ENCODE results near the gene UIMC1.

The UIMC1 gene

DNA sequence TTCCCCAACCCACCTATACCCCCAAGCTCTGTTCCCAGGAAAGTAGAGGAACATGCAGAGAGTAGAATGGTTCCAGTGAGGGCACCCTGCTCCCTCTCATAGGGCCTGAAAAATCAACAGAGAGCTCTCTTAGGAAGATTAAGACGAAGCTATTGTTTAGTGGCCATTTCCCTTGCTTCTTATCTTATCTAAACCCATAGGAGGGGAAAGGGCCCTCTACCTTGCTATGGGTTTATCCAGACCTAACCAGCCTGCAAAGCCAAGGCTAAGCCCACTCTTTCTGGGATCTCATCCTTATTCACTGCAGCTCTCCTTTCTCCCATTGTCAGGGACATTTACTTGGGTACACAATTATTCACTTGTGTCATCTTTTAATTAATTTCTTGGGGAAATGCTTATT lies 68.1 kb downstream of the UIMC1 start:
- H3K36me3 ChIP-seq (ENCODE audit: insufficient read depth, low read length) = peaks cover 6% of the 10 kb centered on the region; the same call in 1 of the 2 replicates
- H3K9me3 ChIP-seq (ENCODE audit: insufficient read depth, low read depth, low read length) = no peaks in the 10 kb centered on the region
- no peak for TF ChIP-seq EZH2phosphoT487 (IDR thresholded peaks at IDR 0.05; ENCODE audit: borderline replicate concordance)
- TF ChIP-seq, protein P1, sequence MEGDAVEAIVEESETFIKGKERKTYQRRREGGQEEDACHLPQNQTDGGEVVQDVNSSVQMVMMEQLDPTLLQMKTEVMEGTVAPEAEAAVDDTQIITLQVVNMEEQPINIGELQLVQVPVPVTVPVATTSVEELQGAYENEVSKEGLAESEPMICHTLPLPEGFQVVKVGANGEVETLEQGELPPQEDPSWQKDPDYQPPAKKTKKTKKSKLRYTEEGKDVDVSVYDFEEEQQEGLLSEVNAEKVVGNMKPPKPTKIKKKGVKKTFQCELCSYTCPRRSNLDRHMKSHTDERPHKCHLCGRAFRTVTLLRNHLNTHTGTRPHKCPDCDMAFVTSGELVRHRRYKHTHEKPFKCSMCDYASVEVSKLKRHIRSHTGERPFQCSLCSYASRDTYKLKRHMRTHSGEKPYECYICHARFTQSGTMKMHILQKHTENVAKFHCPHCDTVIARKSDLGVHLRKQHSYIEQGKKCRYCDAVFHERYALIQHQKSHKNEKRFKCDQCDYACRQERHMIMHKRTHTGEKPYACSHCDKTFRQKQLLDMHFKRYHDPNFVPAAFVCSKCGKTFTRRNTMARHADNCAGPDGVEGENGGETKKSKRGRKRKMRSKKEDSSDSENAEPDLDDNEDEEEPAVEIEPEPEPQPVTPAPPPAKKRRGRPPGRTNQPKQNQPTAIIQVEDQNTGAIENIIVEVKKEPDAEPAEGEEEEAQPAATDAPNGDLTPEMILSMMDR (conservative IDR thresholded peaks at IDR 0.05; ENCODE audit: low read length) = no peak

DNA sequence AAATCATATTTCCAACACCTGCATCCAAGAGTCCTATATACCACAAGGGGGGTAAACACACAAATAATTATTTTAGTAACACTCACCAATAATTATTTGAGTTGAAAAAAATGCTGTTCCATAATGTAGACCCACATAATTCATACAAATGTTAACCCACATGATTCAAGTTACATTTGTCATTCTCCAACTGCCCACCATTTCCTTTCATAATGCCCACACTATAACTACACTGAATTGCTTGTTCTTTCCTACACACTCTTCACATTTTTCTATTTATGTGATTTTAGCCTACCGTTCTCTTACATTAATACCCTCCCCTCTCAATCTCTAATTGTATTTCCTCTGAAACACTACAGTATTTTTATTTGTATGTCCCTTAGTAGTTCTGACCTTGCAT lies 71.6 kb downstream of the UIMC1 start:
- H3K9me3 ChIP-seq (ENCODE audit: insufficient read depth, low read depth, low read length) = no peaks in the 10 kb centered on the region
- H3K4me1 ChIP-seq (ENCODE audit: insufficient read depth, low read length, poor library complexity, severe bottlenecking) = peaks cover 5% of the 10 kb centered on the region
- H3K36me3 ChIP-seq (ENCODE audit: insufficient read depth, low read length) = peaks cover 4% of the 10 kb centered on the region; the same call in 1 of the 2 replicates
- no peak overlapping the region for H3K4me3 ChIP-seq (ENCODE audit: low read length, poor library complexity, severe bottlenecking)
- no peaks in the 10 kb centered on the region for H3K9me2 ChIP-seq (replicated peaks; ENCODE audit: low read depth, low read length)
- H3K9ac ChIP-seq (ENCODE audit: low read depth, low read length, poor library complexity, severe bottlenecking) = no peak overlapping the region
- H4K20me1 ChIP-seq (ENCODE audit: insufficient read depth, low read length, poor library complexity, severe bottlenecking) = peaks cover 2% of the 10 kb centered on the region
- no peaks in the 10 kb centered on the region for H3F3A ChIP-seq (ENCODE audit: low read depth)
- TF ChIP-seq, protein P1 (conservative IDR thresholded peaks at IDR 0.05; ENCODE audit: low read length) = no peak
- TF ChIP-seq EZH2phosphoT487 (IDR thresholded peaks at IDR 0.05; ENCODE audit: borderline replicate concordance) = no peak
- no peaks in the 10 kb centered on the region for H3K79me2 ChIP-seq (ENCODE audit: insufficient read depth, low read length)
- no peak overlapping the region for H2AFZ ChIP-seq (ENCODE audit: low read length)
- H3K4me2 ChIP-seq (ENCODE audit: low read depth, low read length, poor library complexity, severe bottlenecking) = no peak overlapping the region
- H3K27me3 ChIP-seq (ENCODE audit: insufficient read depth, low read length, poor library complexity, severe bottlenecking) = no peaks in the 10 kb centered on the region

More for the DNA sequence above, 68.1 kb downstream of the UIMC1 start:
- no peaks in the 10 kb centered on the region for H3F3A ChIP-seq (ENCODE audit: low read depth)
- H3K9me2 ChIP-seq (replicated peaks; ENCODE audit: low read depth, low read length) = no peaks in the 10 kb centered on the region
- H3K4me2 ChIP-seq (ENCODE audit: low read depth, low read length, poor library complexity, severe bottlenecking) = no peak overlapping the region
- H3K4me3 ChIP-seq (ENCODE audit: low read length, poor library complexity, severe bottlenecking) = no peak overlapping the region
- H3K27me3 ChIP-seq (ENCODE audit: insufficient read depth, low read length, poor library complexity, severe bottlenecking) = no peaks in the 10 kb centered on the region
- peaks cover 5% of the 10 kb centered on the region for H3K4me1 ChIP-seq (ENCODE audit: insufficient read depth, low read length, poor library complexity, severe bottlenecking)
- no peak overlapping the region for H3K9ac ChIP-seq (ENCODE audit: low read depth, low read length, poor library complexity, severe bottlenecking)
- H3K79me2 ChIP-seq (ENCODE audit: insufficient read depth, low read length) = no peaks in the 10 kb centered on the region
- H4K20me1 ChIP-seq (ENCODE audit: insufficient read depth, low read length, poor library complexity, severe bottlenecking) = peaks cover 2% of the 10 kb centered on the region
- no peak overlapping the region for H2AFZ ChIP-seq (ENCODE audit: low read length)

DNA sequence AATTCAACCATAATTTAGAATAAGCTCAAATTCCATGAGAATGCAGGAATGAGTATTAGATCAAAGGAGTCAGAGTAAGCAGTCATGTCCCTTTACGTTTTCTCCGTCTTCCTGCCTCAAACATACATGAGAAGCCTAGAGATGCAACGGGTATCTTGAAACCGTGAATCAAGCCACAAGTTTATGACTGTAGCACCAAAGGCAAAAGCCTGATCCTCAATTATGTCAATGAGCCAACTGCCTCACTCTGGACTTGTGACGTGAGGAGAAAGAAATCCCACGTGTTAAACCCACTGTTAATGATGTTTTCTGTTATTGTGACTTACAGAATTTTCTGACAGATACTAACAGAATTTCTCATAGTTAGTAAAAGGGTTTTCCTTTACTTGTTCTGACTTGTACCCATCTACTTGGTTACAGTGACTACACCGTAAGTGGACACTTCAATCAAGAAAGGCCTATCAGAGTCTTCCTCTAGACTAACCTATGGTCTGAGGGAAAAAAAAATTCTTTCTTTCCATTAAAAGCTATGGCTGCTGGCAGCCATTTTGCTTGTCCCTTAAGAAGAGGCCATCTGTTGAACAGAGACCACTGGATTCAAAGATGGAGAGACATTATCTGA lies 72.2 kb downstream of the UIMC1 start:
- TF ChIP-seq, protein P1 (conservative IDR thresholded peaks at IDR 0.05; ENCODE audit: low read length) = no peak
- TF ChIP-seq EZH2phosphoT487 (IDR thresholded peaks at IDR 0.05; ENCODE audit: borderline replicate concordance) = no peak
- no peaks in the 10 kb centered on the region for H3K27me3 ChIP-seq (ENCODE audit: insufficient read depth, low read length, poor library complexity, severe bottlenecking)
- H3K4me3 ChIP-seq (ENCODE audit: low read length, poor library complexity, severe bottlenecking) = no peak overlapping the region
- no peaks in the 10 kb centered on the region for H3K9me2 ChIP-seq (replicated peaks; ENCODE audit: low read depth, low read length)
- H3K9me3 ChIP-seq (ENCODE audit: insufficient read depth, low read depth, low read length) = no peaks in the 10 kb centered on the region
- H2AFZ ChIP-seq (ENCODE audit: low read length) = no peak overlapping the region
- H3K9ac ChIP-seq (ENCODE audit: low read depth, low read length, poor library complexity, severe bottlenecking) = no peak overlapping the region
- H3F3A ChIP-seq (ENCODE audit: low read depth) = no peaks in the 10 kb centered on the region
- H3K4me1 ChIP-seq (ENCODE audit: insufficient read depth, low read length, poor library complexity, severe bottlenecking) = peaks cover 5% of the 10 kb centered on the region
- H3K79me2 ChIP-seq (ENCODE audit: insufficient read depth, low read length) = no peaks in the 10 kb centered on the region
- peaks cover 2% of the 10 kb centered on the region for H4K20me1 ChIP-seq (ENCODE audit: insufficient read depth, low read length, poor library complexity, severe bottlenecking)
- H3K36me3 ChIP-seq (ENCODE audit: insufficient read depth, low read length) = peaks cover 4% of the 10 kb centered on the region; the same call in 1 of the 2 replicates
- H3K4me2 ChIP-seq (ENCODE audit: low read depth, low read length, poor library complexity, severe bottlenecking) = no peak overlapping the region
